ENCODE results near the gene ELK3.
A peak's percentile ranks its signal among the peaks of the same experiment; 100 is the strongest.

The ELK3 gene

GRCh38 chr12:96226801-96227348 is 32.7 kb downstream of the ELK3 start:
- no peak for TF ChIP-seq POLR2A (IDR thresholded peaks at IDR 0.05; ENCODE audit: low read depth, low read length)
- no peak for DNase-seq (ENCODE audit: insufficient read length, low spot score)
- no peak for FAIRE-seq

GRCh38 chr12:96227365-96228106 is 33.4 kb downstream of the ELK3 start:
- DNase-seq (ENCODE audit: insufficient read length, low spot score) (no peak), FAIRE-seq (no peak)
- no peak for TF ChIP-seq POLR2A (IDR thresholded peaks at IDR 0.05; ENCODE audit: low read depth, low read length)

- TF ChIP-seq POLR2A (IDR thresholded peaks at IDR 0.05; ENCODE audit: low read depth, low read length): no peak
- DNase-seq (ENCODE audit: insufficient read length, low spot score) (no peak), FAIRE-seq (no peak)
Measured at GRCh38 chr12:96228566-96229248, 34.5 kb downstream of the ELK3 start.

- no peak for FAIRE-seq
- DNase-seq (ENCODE audit: insufficient read length, low spot score): no peak
- TF ChIP-seq POLR2A (IDR thresholded peaks at IDR 0.05; ENCODE audit: low read depth, low read length): no peak
Measured at GRCh38 chr12:96230646-96231045, 36.5 kb downstream of the ELK3 start.

GRCh38 chr12:96233168-96233567 is 39.0 kb downstream of the ELK3 start:
- no peak for TF ChIP-seq POLR2A (IDR thresholded peaks at IDR 0.05; ENCODE audit: low read depth, low read length)
- no peak for DNase-seq (ENCODE audit: insufficient read length, low spot score)
- FAIRE-seq: no peak

GRCh38 chr12:96233939-96234461 is 39.8 kb downstream of the ELK3 start:
- TF ChIP-seq POLR2A (IDR thresholded peaks at IDR 0.05; ENCODE audit: low read depth, low read length): no peak
- FAIRE-seq (no peak), DNase-seq (ENCODE audit: insufficient read length, low spot score) (no peak)

- no peak for DNase-seq (ENCODE audit: insufficient read length, low spot score)
- no peak for TF ChIP-seq POLR2A (IDR thresholded peaks at IDR 0.05; ENCODE audit: low read depth, low read length)
- FAIRE-seq: no peak
Measured at GRCh38 chr12:96234591-96235483, 40.7 kb downstream of the ELK3 start.

- DNase-seq (ENCODE audit: insufficient read length, low spot score) (no peak), FAIRE-seq (no peak)
- TF ChIP-seq POLR2A (IDR thresholded peaks at IDR 0.05; ENCODE audit: low read depth, low read length): no peak
Measured at GRCh38 chr12:96235484-96235826, 41.3 kb downstream of the ELK3 start.

- no peak for TF ChIP-seq POLR2A (IDR thresholded peaks at IDR 0.05; ENCODE audit: low read depth, low read length)
- DNase-seq (ENCODE audit: insufficient read length, low spot score): no peak
- no peak for FAIRE-seq
Measured at GRCh38 chr12:96236221-96236822, 42.1 kb downstream of the ELK3 start.

- no peak for TF ChIP-seq POLR2A (IDR thresholded peaks at IDR 0.05; ENCODE audit: low read depth, low read length)
- FAIRE-seq: no peak
- DNase-seq (ENCODE audit: insufficient read length, low spot score): no peak
Measured at GRCh38 chr12:96237035-96237434, 42.9 kb downstream of the ELK3 start.

- DNase-seq (ENCODE audit: insufficient read length, low spot score): peak; percentile 72
- no peak for FAIRE-seq
- no peak for TF ChIP-seq POLR2A (IDR thresholded peaks at IDR 0.05; ENCODE audit: low read depth, low read length)
Measured at GRCh38 chr12:96237465-96238077, 43.4 kb downstream of the ELK3 start.

- no peak for TF ChIP-seq POLR2A (IDR thresholded peaks at IDR 0.05; ENCODE audit: low read depth, low read length)
- FAIRE-seq (no peak), DNase-seq (ENCODE audit: insufficient read length, low spot score) (no peak)
Measured at GRCh38 chr12:96238336-96239047, 44.3 kb downstream of the ELK3 start.
